MM.1S (cell line): Measurements from ENCODE around the gene ISX.

Experiments used
- EZH2 ChIP-seq: fragments of 300-600 bp; sonication (generic); optimal IDR thresholded peaks from 2 replicates; pipeline ENCODE3; 2017; ENCODE audit warnings: low read depth, mild to moderate bottlenecking, antibody characterized with exemption, low read length, mixed read lengths
- EZH2phosphoT487 ChIP-seq: fragments of 300-600 bp; sonication (generic); IDR thresholded peaks from 2 replicates; pipeline ENCODE4 v1.6.1; 2018; ENCODE audit warnings: antibody characterized with exemption, low read length
- TF ChIP-seq, protein P1 (sequence below): fragments of 300-600 bp; sonication (generic); IDR thresholded peaks from 2 replicates; pipeline ENCODE4 v1.5.1; 2016; ENCODE audit warnings: antibody characterized with exemption, low read length, mixed read lengths

DNA sequence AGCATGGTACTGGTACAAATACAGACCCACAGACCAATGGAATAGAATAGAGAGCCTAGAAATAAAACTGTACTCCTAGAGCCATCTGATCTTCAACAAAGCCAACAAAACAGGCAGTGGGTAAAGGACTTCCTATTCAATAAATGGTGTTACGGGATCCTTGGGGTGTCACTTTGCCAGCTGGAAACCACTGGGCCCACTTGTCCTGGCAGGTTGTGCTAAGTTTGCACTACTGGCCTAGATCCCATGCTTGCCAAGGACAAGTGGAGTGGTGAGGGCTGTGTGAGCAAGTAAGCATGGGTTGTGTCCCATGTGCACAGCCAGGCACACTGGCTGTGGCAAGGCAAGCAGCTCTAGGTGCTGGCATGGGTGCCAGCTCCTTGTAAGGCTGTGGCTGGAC is 8.8 kb upstream of the ISX start:
- TF ChIP-seq, protein P1, sequence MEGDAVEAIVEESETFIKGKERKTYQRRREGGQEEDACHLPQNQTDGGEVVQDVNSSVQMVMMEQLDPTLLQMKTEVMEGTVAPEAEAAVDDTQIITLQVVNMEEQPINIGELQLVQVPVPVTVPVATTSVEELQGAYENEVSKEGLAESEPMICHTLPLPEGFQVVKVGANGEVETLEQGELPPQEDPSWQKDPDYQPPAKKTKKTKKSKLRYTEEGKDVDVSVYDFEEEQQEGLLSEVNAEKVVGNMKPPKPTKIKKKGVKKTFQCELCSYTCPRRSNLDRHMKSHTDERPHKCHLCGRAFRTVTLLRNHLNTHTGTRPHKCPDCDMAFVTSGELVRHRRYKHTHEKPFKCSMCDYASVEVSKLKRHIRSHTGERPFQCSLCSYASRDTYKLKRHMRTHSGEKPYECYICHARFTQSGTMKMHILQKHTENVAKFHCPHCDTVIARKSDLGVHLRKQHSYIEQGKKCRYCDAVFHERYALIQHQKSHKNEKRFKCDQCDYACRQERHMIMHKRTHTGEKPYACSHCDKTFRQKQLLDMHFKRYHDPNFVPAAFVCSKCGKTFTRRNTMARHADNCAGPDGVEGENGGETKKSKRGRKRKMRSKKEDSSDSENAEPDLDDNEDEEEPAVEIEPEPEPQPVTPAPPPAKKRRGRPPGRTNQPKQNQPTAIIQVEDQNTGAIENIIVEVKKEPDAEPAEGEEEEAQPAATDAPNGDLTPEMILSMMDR = no peak
- no peak for TF ChIP-seq EZH2
- TF ChIP-seq EZH2phosphoT487 = no peak
